ENCODE data around the gene ALKBH8. TPM values are rescaled to one million over a fixed set of nuclear protein-coding genes. Genes with fewer than 3 reads are reported as not detected.
"Not testable (repeated sequence)": the region's sequence is repeated elsewhere in the genome, so short reads cannot be mapped to it uniquely, and the experiment has no call there.

ALKBH8 gene
- total and polyA plus RNA-seq, 9 donors = 5.7 to 8.8 (median 6.9) TPM

- no peaks in the 10 kb centered on the region for H3K27me3 ChIP-seq (ENCODE audit: control insufficient read depth, insufficient read depth, low read length)
- no peaks in the 10 kb centered on the region for H3K9me3 ChIP-seq (replicated peaks; ENCODE audit: control insufficient read depth, low read depth, low read length)
- DNase-seq = no peak
- H3K4me3 ChIP-seq (ENCODE audit: low read length) = no peak overlapping the region
- H3K27ac ChIP-seq (ENCODE audit: low read length) = no peak overlapping the region
- WGBS (ENCODE audit: insufficient coverage) = 55% methylated on average over 2 of the region's 6 CpGs
- no peaks in the 10 kb centered on the region for H3K4me1 ChIP-seq (ENCODE audit: control insufficient read depth, insufficient read depth, low read length)
- H3K36me3 ChIP-seq (ENCODE audit: control insufficient read depth, insufficient read depth, low read length) = no peaks in the 10 kb centered on the region
Measured at GRCh38 chr11:107577346-107577711, 11.8 kb upstream of the ALKBH8 start.

- peak; percentile 57 for DNase-seq
- not testable (repeated sequence) for H3K9me3 ChIP-seq (replicated peaks; ENCODE audit: control insufficient read depth, low read depth, low read length)
- 100% methylated on average over 1 of the region's 2 CpGs for WGBS (ENCODE audit: insufficient coverage)
Measured at GRCh38 chr11:107576497-107577345, 11.2 kb upstream of the ALKBH8 start.

DNA sequence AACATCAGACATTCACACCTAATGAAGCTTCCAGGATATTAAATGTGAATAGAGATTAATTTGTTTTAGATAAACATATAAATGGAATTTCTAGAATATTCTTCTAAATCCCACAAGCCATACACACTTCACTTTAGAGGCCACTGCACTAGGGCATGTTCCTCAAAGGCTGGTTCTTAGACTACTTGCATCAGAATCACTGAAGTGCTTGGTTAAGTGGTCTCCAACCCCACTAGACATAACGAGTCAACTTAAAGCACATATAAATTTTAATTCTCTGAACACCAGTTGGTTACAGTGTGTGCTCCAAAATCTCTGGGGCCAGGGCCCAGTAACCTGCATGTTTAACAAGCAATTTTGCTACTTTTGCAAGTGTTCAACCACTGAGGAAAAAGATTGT is 7.9 kb upstream of the ALKBH8 start:
- no peaks in the 10 kb centered on the region for H3K9me3 ChIP-seq (replicated peaks; ENCODE audit: control insufficient read depth, low read depth, low read length)
- no CpG with 5 or more reads among the region's 1 CpG for WGBS (ENCODE audit: insufficient coverage)
- DNase-seq = no peak
- no peaks in the 10 kb centered on the region for H3K36me3 ChIP-seq (ENCODE audit: control insufficient read depth, insufficient read depth, low read length)
- no peaks in the 10 kb centered on the region for H3K27me3 ChIP-seq (ENCODE audit: control insufficient read depth, insufficient read depth, low read length)
- H3K4me1 ChIP-seq (ENCODE audit: control insufficient read depth, insufficient read depth, low read length) = no peaks in the 10 kb centered on the region
- no peak overlapping the region for H3K4me3 ChIP-seq (ENCODE audit: low read length)
- no peak overlapping the region for H3K27ac ChIP-seq (ENCODE audit: low read length)

More at GRCh38 chr11:107576497-107577345, 11.2 kb upstream of the ALKBH8 start:
- H3K27me3 ChIP-seq (ENCODE audit: control insufficient read depth, insufficient read depth, low read length); H3K4me3 ChIP-seq (ENCODE audit: low read length); H3K36me3 ChIP-seq (ENCODE audit: control insufficient read depth, insufficient read depth, low read length); H3K27ac ChIP-seq (ENCODE audit: low read length); H3K4me1 ChIP-seq (ENCODE audit: control insufficient read depth, insufficient read depth, low read length): not testable (repeated sequence)

DNA sequence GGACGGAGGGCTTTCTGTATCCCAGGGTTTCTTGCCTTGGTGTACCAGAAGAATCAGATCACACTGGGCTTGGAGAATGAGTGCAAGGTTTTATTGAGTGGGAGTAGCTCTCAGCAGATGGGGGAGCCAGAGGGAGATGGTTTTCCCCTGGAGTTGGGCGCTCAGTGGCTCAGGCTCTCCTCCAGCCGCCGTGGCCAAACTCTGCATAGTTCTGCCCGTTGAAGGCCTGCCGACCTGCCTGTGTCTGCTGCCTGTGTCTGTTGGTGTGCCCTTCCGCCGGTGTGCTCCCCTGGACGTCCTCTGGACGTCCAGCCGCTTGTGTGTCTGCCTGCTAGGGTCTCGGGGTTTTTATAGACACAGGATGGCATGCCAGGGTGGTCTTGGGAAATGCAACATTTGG is 4.5 kb upstream of the ALKBH8 start:
- Histone ChIP-seq H3K4me1 (ENCODE audit: control insufficient read depth, insufficient read depth, low read length) (no peaks in the 10 kb centered on the region), H3K36me3 (ENCODE audit: control insufficient read depth, insufficient read depth, low read length) (no peaks in the 10 kb centered on the region), H3K27me3 (ENCODE audit: control insufficient read depth, insufficient read depth, low read length) (no peaks in the 10 kb centered on the region), H3K4me3 (ENCODE audit: low read length) (no peak overlapping the region), H3K9me3 (replicated peaks; ENCODE audit: control insufficient read depth, low read depth, low read length) (no peaks in the 10 kb centered on the region), H3K27ac (ENCODE audit: low read length) (no peak overlapping the region)
- 73% methylated on average over 11 of the region's 12 CpGs for WGBS (ENCODE audit: insufficient coverage)
- no peak for DNase-seq

- Histone ChIP-seq H3K27me3 (ENCODE audit: control insufficient read depth, insufficient read depth, low read length) (no peaks in the 10 kb centered on the region), H3K27ac (ENCODE audit: low read length) (no peak overlapping the region), H3K4me1 (ENCODE audit: control insufficient read depth, insufficient read depth, low read length) (peaks cover 4% of the 10 kb centered on the region), H3K36me3 (ENCODE audit: control insufficient read depth, insufficient read depth, low read length) (no peaks in the 10 kb centered on the region), H3K9me3 (replicated peaks; ENCODE audit: control insufficient read depth, low read depth, low read length) (no peaks in the 10 kb centered on the region), H3K4me3 (ENCODE audit: low read length) (no peak overlapping the region)
- DNase-seq = no peak
- 40% methylated on average over 2 of the region's 5 CpGs for WGBS (ENCODE audit: insufficient coverage)
Measured at GRCh38 chr11:107567739-107568335, 2.3 kb upstream of the ALKBH8 start.

DNA sequence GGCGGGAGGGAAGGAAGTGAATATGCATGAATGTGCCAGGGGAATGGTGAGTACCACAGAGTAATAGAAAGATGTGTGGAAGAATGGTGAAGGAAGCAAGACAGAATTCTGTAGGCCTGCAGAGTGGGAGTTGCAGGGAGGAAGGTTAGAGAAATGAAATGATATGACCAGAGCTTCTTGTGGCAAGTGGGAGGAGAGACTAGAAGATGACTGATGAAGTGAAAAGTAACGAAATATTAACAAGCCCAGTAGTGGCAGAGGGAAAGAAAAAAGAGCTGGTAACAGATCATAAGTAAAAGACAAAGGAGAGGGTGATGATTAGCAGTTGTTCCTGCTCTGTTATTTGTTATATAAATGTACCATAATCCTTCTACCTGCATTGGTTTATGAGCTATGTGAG is 1.0 kb upstream of the ALKBH8 start:
- Histone ChIP-seq H3K36me3 (ENCODE audit: control insufficient read depth, insufficient read depth, low read length) (no peaks in the 10 kb centered on the region), H3K27ac (ENCODE audit: low read length) (no peak overlapping the region), H3K9me3 (replicated peaks; ENCODE audit: control insufficient read depth, low read depth, low read length) (no peaks in the 10 kb centered on the region), H3K4me3 (ENCODE audit: low read length) (no peak overlapping the region), H3K4me1 (ENCODE audit: control insufficient read depth, insufficient read depth, low read length) (peaks cover 4% of the 10 kb centered on the region), H3K27me3 (ENCODE audit: control insufficient read depth, insufficient read depth, low read length) (no peaks in the 10 kb centered on the region)
- DNase-seq = no peak
- 66% methylated on average over 2 of the region's 2 CpGs for WGBS (ENCODE audit: insufficient coverage)

- not testable (repeated sequence) for H3K4me1 ChIP-seq (ENCODE audit: control insufficient read depth, insufficient read depth, low read length); H3K36me3 ChIP-seq (ENCODE audit: control insufficient read depth, insufficient read depth, low read length); H3K9me3 ChIP-seq (replicated peaks; ENCODE audit: control insufficient read depth, low read depth, low read length); H3K27me3 ChIP-seq (ENCODE audit: control insufficient read depth, insufficient read depth, low read length); DNase-seq
- WGBS (ENCODE audit: insufficient coverage) = 60% methylated on average over 7 of the region's 9 CpGs
- peak overlapping the region; percentile 74 for H3K4me3 ChIP-seq (ENCODE audit: low read length)
- peak overlapping the region; percentile 59 for H3K27ac ChIP-seq (ENCODE audit: low read length)
Measured at GRCh38 chr11:107565955-107566501, 493 bp upstream of the ALKBH8 start.

GRCh38 chr11:107564877-107565218 is 687 bp downstream of the ALKBH8 start:
- Histone ChIP-seq H3K27me3 (ENCODE audit: control insufficient read depth, insufficient read depth, low read length) (no peaks in the 10 kb centered on the region), H3K27ac (ENCODE audit: low read length) (peak overlapping the region; percentile 59), H3K36me3 (ENCODE audit: control insufficient read depth, insufficient read depth, low read length) (no peaks in the 10 kb centered on the region), H3K9me3 (replicated peaks; ENCODE audit: control insufficient read depth, low read depth, low read length) (no peaks in the 10 kb centered on the region), H3K4me3 (ENCODE audit: low read length) (peak overlapping the region; percentile 74), H3K4me1 (ENCODE audit: control insufficient read depth, insufficient read depth, low read length) (peaks cover 4% of the 10 kb centered on the region)
- WGBS (ENCODE audit: insufficient coverage) = 20% methylated on average over 3 of the region's 6 CpGs
- no peak for DNase-seq

DNA sequence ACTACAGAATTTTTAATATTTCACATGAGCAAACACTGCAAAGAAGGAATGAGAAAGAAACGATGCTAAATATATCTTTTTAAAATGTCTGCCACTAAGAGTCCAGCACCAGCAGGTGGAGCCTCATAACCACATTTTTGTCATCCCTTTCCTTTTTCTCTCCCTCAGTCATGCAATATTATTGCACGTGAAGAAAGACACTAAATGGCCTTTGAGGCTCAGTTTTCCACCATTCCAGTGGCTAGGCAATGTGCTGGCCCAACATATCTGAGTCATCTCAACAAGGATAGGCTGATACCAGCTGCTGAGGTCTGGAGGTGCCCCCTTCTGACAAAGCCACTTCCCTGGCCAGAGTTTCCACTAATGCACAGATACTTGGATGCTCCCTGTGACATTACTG is 1.8 kb downstream of the ALKBH8 start:
- 0% methylated on average over 1 of the region's 2 CpGs for WGBS (ENCODE audit: insufficient coverage)
- Histone ChIP-seq H3K9me3 (replicated peaks; ENCODE audit: control insufficient read depth, low read depth, low read length) (no peaks in the 10 kb centered on the region), H3K27me3 (ENCODE audit: control insufficient read depth, insufficient read depth, low read length) (no peaks in the 10 kb centered on the region), H3K4me1 (ENCODE audit: control insufficient read depth, insufficient read depth, low read length) (peaks cover 4% of the 10 kb centered on the region), H3K27ac (ENCODE audit: low read length) (no peak overlapping the region), H3K36me3 (ENCODE audit: control insufficient read depth, insufficient read depth, low read length) (no peaks in the 10 kb centered on the region), H3K4me3 (ENCODE audit: low read length) (no peak overlapping the region)
- peak; percentile 72 for DNase-seq

- whole genome bisulfite sequencing (ENCODE audit: insufficient coverage) = 49% methylated on average over 3 of the region's 4 CpGs
- H3K27ac ChIP-seq (ENCODE audit: low read length) = no peak overlapping the region
- H3K9me3 ChIP-seq (replicated peaks; ENCODE audit: control insufficient read depth, low read depth, low read length) = no peaks in the 10 kb centered on the region
Measured at GRCh38 chr11:107562647-107563208, 2.8 kb downstream of the ALKBH8 start.

More at GRCh38 chr11:107562647-107563208, 2.8 kb downstream of the ALKBH8 start:
- DNase-seq = no peak
- Histone ChIP-seq H3K4me3 (ENCODE audit: low read length) (no peak overlapping the region), H3K27me3 (ENCODE audit: control insufficient read depth, insufficient read depth, low read length) (no peaks in the 10 kb centered on the region), H3K4me1 (ENCODE audit: control insufficient read depth, insufficient read depth, low read length) (peaks cover 4% of the 10 kb centered on the region), H3K36me3 (ENCODE audit: control insufficient read depth, insufficient read depth, low read length) (no peaks in the 10 kb centered on the region)
